PC-9 (cell line): ENCODE data around the gene ITGAV.

Experiments used
- EZH2 ChIP-seq: fragments of 200-600 bp; sonication (generic); IDR thresholded peaks from 2 replicates; pipeline ENCODE4 v1.8.0; 2017; ENCODE audit warnings: antibody characterized with exemption, low read depth
- TF ChIP-seq, protein P1 (sequence below): fragments of 200-600 bp; sonication (generic); conservative IDR thresholded peaks from 2 replicates; pipeline ENCODE4 v1.6.1; 2017; ENCODE audit warnings: mixed run types, antibody characterized with exemption, mild to moderate bottlenecking, moderate library complexity

DNA sequence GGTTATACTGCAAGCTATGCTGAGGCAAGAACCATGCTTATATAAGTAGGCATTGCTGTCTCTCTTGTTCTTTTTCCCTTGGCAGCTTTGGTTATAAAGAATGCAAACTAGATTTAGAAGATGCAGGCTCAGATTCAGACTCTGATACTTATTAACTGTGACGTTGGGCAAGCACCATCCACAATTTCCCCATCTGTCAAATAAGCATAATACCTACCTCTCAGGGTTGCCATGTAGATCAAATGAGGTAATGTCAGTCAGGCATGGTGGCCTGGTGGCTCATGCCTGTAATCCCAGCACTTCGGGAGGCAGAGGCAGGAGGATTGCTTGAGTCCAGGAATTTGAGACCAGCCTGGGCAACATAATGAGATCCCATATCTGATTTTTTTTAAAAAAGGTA, 21.7 kb downstream of the ITGAV start:
- TF ChIP-seq, protein P1, sequence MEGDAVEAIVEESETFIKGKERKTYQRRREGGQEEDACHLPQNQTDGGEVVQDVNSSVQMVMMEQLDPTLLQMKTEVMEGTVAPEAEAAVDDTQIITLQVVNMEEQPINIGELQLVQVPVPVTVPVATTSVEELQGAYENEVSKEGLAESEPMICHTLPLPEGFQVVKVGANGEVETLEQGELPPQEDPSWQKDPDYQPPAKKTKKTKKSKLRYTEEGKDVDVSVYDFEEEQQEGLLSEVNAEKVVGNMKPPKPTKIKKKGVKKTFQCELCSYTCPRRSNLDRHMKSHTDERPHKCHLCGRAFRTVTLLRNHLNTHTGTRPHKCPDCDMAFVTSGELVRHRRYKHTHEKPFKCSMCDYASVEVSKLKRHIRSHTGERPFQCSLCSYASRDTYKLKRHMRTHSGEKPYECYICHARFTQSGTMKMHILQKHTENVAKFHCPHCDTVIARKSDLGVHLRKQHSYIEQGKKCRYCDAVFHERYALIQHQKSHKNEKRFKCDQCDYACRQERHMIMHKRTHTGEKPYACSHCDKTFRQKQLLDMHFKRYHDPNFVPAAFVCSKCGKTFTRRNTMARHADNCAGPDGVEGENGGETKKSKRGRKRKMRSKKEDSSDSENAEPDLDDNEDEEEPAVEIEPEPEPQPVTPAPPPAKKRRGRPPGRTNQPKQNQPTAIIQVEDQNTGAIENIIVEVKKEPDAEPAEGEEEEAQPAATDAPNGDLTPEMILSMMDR, result no peak
- no peak for TF ChIP-seq EZH2
